ENCODE results near the gene C2CD2.

Gene C2CD2

DNA sequence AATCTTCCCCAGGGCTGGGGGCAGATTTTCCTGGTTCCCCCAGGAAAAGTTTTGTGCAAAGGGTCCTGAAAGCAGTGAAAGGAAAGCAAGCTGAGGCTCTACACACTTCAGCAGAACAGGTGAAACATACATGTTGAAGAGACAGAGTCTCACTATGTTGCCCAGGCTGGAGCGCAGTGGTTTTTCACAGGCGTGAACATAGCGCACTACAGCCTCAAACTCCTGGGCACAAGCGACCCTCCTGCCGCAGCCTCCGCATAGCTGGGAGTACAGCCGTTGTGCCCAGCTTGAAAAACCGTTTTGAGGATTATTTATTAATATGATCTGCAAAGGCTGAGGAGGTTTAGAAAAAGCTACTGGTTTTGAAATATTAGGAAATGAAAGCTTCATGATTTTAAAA is 86.5 kb downstream of the C2CD2 start:
- TF ChIP-seq, protein P1, sequence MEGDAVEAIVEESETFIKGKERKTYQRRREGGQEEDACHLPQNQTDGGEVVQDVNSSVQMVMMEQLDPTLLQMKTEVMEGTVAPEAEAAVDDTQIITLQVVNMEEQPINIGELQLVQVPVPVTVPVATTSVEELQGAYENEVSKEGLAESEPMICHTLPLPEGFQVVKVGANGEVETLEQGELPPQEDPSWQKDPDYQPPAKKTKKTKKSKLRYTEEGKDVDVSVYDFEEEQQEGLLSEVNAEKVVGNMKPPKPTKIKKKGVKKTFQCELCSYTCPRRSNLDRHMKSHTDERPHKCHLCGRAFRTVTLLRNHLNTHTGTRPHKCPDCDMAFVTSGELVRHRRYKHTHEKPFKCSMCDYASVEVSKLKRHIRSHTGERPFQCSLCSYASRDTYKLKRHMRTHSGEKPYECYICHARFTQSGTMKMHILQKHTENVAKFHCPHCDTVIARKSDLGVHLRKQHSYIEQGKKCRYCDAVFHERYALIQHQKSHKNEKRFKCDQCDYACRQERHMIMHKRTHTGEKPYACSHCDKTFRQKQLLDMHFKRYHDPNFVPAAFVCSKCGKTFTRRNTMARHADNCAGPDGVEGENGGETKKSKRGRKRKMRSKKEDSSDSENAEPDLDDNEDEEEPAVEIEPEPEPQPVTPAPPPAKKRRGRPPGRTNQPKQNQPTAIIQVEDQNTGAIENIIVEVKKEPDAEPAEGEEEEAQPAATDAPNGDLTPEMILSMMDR (IDR thresholded peaks at IDR 0.05): no peak
- intact Hi-C loops (cut with DNase I; ENCODE audit: low total_unique reads): no loop called here
- Histone ChIP-seq H3K27ac (no peak overlapping the region), H3K4me1 (peaks cover 0 to 8% (median 4%) of the 10 kb centered on the region in 4 donors), H3K36me3 (no peaks in the 10 kb centered on the region), H3K9me3 (no peaks in the 10 kb centered on the region), H3K4me3 (no peak overlapping the region), H3K27me3 (no peaks in the 10 kb centered on the region)
- DNase-seq: no peak

DNA sequence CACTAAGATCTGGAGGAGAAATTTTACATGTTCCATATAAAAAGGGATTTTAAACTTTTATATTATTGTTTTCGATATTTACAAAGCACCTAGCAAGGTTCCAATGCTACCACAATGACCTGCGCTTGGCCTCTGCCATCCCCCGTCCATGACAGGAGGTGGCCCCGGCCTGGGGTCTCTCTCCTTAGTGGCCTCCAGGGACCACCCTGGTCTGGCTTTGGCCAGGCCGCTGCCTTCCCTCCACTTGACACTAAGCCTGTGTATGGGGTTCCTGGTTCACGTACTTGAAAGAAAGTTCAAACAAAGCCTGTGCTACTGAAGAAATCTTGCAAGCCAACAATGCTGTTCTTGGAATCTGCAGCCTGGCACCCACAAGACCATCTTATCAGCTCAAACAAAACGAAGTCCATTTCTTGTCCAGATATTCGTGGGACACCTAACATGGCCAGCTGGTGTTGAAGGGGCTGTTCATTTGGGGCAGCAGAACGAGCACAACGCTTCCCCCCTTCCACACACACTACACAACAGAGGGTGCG is 87.5 kb downstream of the C2CD2 start:
- no peak overlapping the region for H3K4me3 ChIP-seq
- TF ChIP-seq, protein P1 (IDR thresholded peaks at IDR 0.05): no peak
- intact Hi-C loops (cut with DNase I; ENCODE audit: low total_unique reads): no loop called here
- H3K27me3 ChIP-seq: no peaks in the 10 kb centered on the region
- no peaks in the 10 kb centered on the region for H3K36me3 ChIP-seq
- no peak overlapping the region for H3K27ac ChIP-seq
- no peak for DNase-seq
- H3K9me3 ChIP-seq: no peaks in the 10 kb centered on the region
- H3K4me1 ChIP-seq: peaks cover 0 to 8% (median 4%) of the 10 kb centered on the region in 4 donors

DNA sequence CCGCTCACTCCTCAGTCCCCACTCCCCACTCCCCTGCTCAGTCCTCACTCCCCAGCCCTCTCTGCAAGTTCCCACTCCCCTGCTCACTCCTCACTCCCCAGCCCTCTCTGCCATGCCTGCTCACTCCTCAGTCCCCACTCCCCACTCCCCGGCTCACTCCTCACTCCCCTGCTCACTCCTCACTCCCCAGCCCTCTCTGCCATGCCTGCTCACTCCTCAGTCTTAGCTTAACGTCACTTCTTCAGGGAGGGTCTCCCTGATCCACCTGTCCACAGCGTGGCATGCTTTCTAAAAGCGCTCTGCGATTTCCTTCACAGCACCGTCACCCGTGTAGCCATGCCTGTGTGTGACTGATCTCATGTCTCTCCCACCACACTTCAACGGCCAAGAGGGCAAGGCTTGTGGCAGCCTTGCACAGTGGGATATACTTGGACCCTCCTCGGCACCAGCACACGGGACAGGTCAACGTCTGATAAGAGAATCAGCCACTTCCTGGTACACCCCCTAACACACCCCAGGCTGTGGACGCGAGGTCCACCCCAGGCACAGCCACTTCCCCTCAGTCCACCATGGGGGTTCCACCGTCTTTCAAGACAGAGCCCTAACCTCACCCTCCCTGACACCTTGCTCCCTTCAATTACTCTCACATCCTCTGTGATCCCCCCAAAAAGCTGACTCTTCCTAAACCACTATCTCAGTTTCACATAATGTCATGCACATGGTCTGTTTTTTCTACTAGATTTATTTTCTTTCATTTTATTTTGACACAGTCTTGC is 88.6 kb downstream of the C2CD2 start:
- H3K27ac ChIP-seq: no peak overlapping the region
- peak in 1 of 2 donors; percentile 43 for DNase-seq
- no peaks in the 10 kb centered on the region for H3K27me3 ChIP-seq
- TF ChIP-seq, protein P1 (IDR thresholded peaks at IDR 0.05): no peak
- peaks cover 0 to 8% (median 4%) of the 10 kb centered on the region in 4 donors for H3K4me1 ChIP-seq
- intact Hi-C loops (cut with DNase I; ENCODE audit: low total_unique reads): no loop called here
- H3K9me3 ChIP-seq: no peaks in the 10 kb centered on the region
- H3K36me3 ChIP-seq: no peaks in the 10 kb centered on the region
- no peak overlapping the region for H3K4me3 ChIP-seq

DNA sequence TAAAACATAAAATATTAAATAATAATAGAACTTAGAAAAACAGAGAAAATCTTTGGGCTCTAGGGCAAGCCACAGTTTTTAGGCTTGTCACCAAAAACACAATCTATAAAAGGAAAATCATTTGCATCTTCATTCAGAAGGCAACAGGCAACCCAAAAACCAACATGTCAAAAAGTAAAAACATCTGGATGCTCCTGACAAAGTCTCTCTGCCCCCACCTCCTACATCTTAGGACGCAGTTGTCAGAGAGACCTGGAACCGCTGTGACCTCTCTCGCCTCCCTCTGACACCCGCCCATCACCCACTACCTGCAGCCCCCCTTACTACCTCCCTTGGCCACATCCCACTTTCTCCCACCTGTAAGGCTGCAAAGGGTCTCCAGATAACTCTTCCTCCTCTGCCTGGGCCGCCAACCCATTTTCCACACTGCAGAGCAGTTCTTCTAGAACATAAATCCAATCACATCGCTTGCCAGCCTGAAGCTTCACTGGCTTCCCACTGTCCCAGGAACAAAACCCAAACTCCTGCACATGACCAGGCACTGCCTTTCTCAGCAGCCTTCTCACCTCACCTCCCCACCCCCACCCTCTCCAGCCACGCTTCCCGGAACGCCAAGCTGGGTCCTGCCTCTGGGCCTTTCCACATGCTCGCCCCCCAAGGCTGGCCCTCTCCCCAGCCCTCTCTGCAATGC is 89.4 kb downstream of the C2CD2 start:
- Histone ChIP-seq H3K9me3 (no peaks in the 10 kb centered on the region), H3K4me3 (no peak overlapping the region), H3K4me1 (peaks cover 0 to 8% (median 4%) of the 10 kb centered on the region in 4 donors), H3K27ac (no peak overlapping the region), H3K36me3 (peaks cover 0 to 5% (median 4%) of the 10 kb centered on the region in 3 donors), H3K27me3 (no peaks in the 10 kb centered on the region)
- intact Hi-C loops (cut with DNase I; ENCODE audit: low total_unique reads): no loop called here
- peak in 1 of 2 donors; percentile 35 for DNase-seq
- TF ChIP-seq, protein P1 (IDR thresholded peaks at IDR 0.05): no peak

DNA sequence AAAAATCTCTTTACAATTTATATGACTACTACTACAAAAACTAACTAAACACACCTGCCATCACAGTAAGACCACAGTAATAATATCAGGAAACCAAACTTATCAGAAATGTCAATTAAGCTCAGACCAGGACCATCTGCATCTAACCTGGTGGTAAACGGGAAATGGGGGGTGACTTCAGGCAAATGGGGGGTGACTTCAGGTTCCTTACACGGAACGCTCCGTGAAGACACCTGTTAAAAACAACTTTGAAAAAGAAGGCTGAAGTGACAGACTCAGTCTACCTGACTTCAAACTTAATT is 90.4 kb downstream of the C2CD2 start:
- DNase-seq: no peak
- no peaks in the 10 kb centered on the region for H3K9me3 ChIP-seq
- no peak overlapping the region for H3K4me3 ChIP-seq
- no peak overlapping the region for H3K27ac ChIP-seq
- TF ChIP-seq, protein P1 (IDR thresholded peaks at IDR 0.05): no peak
- no peaks in the 10 kb centered on the region for H3K27me3 ChIP-seq
- intact Hi-C loops (cut with DNase I; ENCODE audit: low total_unique reads): no loop called here
- peaks cover 0 to 8% (median 4%) of the 10 kb centered on the region in 4 donors for H3K4me1 ChIP-seq
- peaks cover 0 to 15% (median 15%) of the 10 kb centered on the region in 3 donors for H3K36me3 ChIP-seq

Data from tibial artery (tissue), 4 donors.